IMR-90 (cell line): Measurements from ENCODE around the gene CCDC137. TPM values are rescaled to one million over a fixed set of nuclear protein-coding genes. Genes with fewer than 3 reads are reported as not detected.

Experiments used
- ATAC-seq: fragments of 200-7000 bp; cut with Tn5 transposase; 2 replicates; pipeline ENCODE4 v1.9.1; 2020; ENCODE audit warnings: low read depth, mild to moderate bottlenecking, moderate library complexity
- BruUV-seq: library from RNA; stranded (reverse); fragments of 400-500 nt; replicated peaks from 2 replicates; lab custom pipeline; 2021; lab: Mats Ljungman, UMichigan
- CTCF ChIA-PET: fragments of 300-600 bp; formaldehyde crosslinking; extraction: SDS; loops from one replicate; lab custom pipeline; 2021; ENCODE audit warnings: antibody characterized with exemption; lab: Yijun Ruan, JAX
- POLR2A ChIA-PET: fragments of 300-600 bp; sonication (Branson Sonifier 250); formaldehyde crosslinking; loops from one replicate; lab custom pipeline; 2022; ENCODE audit warnings: antibody characterized with exemption; ENCODE audit not compliant: unreplicated experiment; lab: Charles Lee
- DNase-seq: peaks from one replicate; pipeline ENCODE4 v3.0.0; 2013
- H2AFZ ChIP-seq: replicated peaks from 2 replicates; pipeline ENCODE3; 2013; ENCODE audit warnings: low read length, mild to moderate bottlenecking; ENCODE audit not compliant: poor library complexity
- H2AK5ac ChIP-seq: 2 replicates; pipeline ENCODE4 v1.6.1; 2013; ENCODE audit warnings: low read depth, low read length, inconsistent platforms
- H2AK9ac ChIP-seq: replicated peaks from 2 replicates; pipeline ENCODE3; 2013; ENCODE audit warnings: mild to moderate bottlenecking, low read depth, low read length, moderate library complexity; ENCODE audit not compliant: poor library complexity
- H2BK120ac ChIP-seq: 2 replicates; pipeline ENCODE4 v1.6.1; 2013; ENCODE audit warnings: low read depth, low read length, inconsistent platforms
- H2BK15ac ChIP-seq: 3 replicates; pipeline ENCODE4 v1.6.1; 2013; ENCODE audit warnings: low read depth, low read length, inconsistent platforms
- H2BK20ac ChIP-seq: 2 replicates; pipeline ENCODE4 v1.6.1; 2013; ENCODE audit warnings: low read depth, mild to moderate bottlenecking, inconsistent platforms, low read length, moderate library complexity
- H2BK5ac ChIP-seq: 2 replicates; pipeline ENCODE4 v1.6.1; 2013; ENCODE audit warnings: mild to moderate bottlenecking, low read depth, low read length, inconsistent platforms; ENCODE audit not compliant: poor library complexity, severe bottlenecking
- H3K14ac ChIP-seq: replicated peaks from 2 replicates; pipeline ENCODE4 v1.6.1; 2013; ENCODE audit warnings: low read depth, low read length, inconsistent platforms
- H3K18ac ChIP-seq: 2 replicates; pipeline ENCODE4 v1.6.1; 2013; ENCODE audit warnings: low read depth, low read length, control low read depth
- H3K23ac ChIP-seq: 2 replicates; pipeline ENCODE4 v1.6.1; 2013; ENCODE audit warnings: low read depth, low read length, inconsistent platforms
- H3K27ac ChIP-seq: 2 replicates; pipeline ENCODE4 v1.5.1; 2013; ENCODE audit warnings: mild to moderate bottlenecking, control low read depth, low read length; ENCODE audit not compliant: insufficient read depth
- H3K27me3 ChIP-seq: 2 replicates; pipeline ENCODE4 v1.6.1; 2013; ENCODE audit warnings: low read length; ENCODE audit not compliant: control insufficient read depth, insufficient read depth
- H3K36me3 ChIP-seq: 2 replicates; pipeline ENCODE4 v1.6.1; 2013; ENCODE audit warnings: low read length, mixed read lengths; ENCODE audit not compliant: control insufficient read depth, insufficient read depth
- H3K4ac ChIP-seq: 2 replicates; pipeline ENCODE4 v1.6.1; 2013; ENCODE audit warnings: low read depth, low read length, inconsistent platforms
- H3K4me1 ChIP-seq: 2 replicates; pipeline ENCODE4 v1.6.1; 2013; ENCODE audit warnings: low read length, mixed read lengths; ENCODE audit not compliant: control insufficient read depth, insufficient read depth
- H3K4me2 ChIP-seq: 2 replicates; pipeline ENCODE4 v1.6.1; 2013; ENCODE audit warnings: low read depth, mild to moderate bottlenecking, control low read depth, low read length, moderate library complexity
- H3K4me3 ChIP-seq: 2 replicates; pipeline ENCODE4 v1.5.1; 2013; ENCODE audit warnings: low read depth, mild to moderate bottlenecking, control low read depth, low read length, moderate library complexity; ENCODE audit not compliant: insufficient read depth
- H3K56ac ChIP-seq: 2 replicates; pipeline ENCODE4 v1.6.1; 2013; ENCODE audit warnings: low read length, inconsistent platforms; ENCODE audit not compliant: insufficient read depth; ENCODE audit errors: extremely low read depth
- H3K79me1 ChIP-seq, 2 experiments: 2 replicates each; pipeline ENCODE4 v1.6.1; 2013; ENCODE audit warnings: low read length in 2 of 2, inconsistent platforms in 1 of 2, low read depth in 1 of 2
- H3K9ac ChIP-seq: 2 replicates; pipeline ENCODE4 v1.6.1; 2013; ENCODE audit warnings: low read depth, low read length, control low read depth
- H3K9me1 ChIP-seq: 2 replicates; pipeline ENCODE4 v1.6.1; 2013; ENCODE audit warnings: low read length, inconsistent platforms; ENCODE audit not compliant: insufficient read depth
- H3K9me3 ChIP-seq: 2 replicates; pipeline ENCODE4 v1.6.1; 2013; ENCODE audit warnings: low read length; ENCODE audit not compliant: control insufficient read depth, insufficient read depth
- H4K20me1 ChIP-seq: 2 replicates; pipeline ENCODE4 v1.6.1; 2013; ENCODE audit warnings: low read length, inconsistent platforms; ENCODE audit not compliant: insufficient read depth
- H4K5ac ChIP-seq: 2 replicates; pipeline ENCODE4 v1.6.1; 2013; ENCODE audit warnings: mild to moderate bottlenecking, low read depth, low read length, control low read depth
- H4K8ac ChIP-seq, 2 experiments: 2 replicates each; pipeline ENCODE4 v1.6.1; 2013; ENCODE audit warnings: low read depth in 2 of 2, low read length in 2 of 2, control low read depth in 1 of 2, inconsistent platforms in 1 of 2
- H4K91ac ChIP-seq: 2 replicates; pipeline ENCODE4 v1.6.1; 2013; ENCODE audit warnings: low read depth, low read length, inconsistent platforms; ENCODE audit not compliant: insufficient read depth
- BHLHE40 ChIP-seq: fragments of 150-350 bp; IDR thresholded peaks from 2 replicates; pipeline ENCODE4 v1.6.1; 2016; ENCODE audit warnings: mild to moderate bottlenecking, low read depth, low read length
- CEBPB ChIP-seq: IDR thresholded peaks from 2 replicates; pipeline ENCODE4 v1.6.1; 2012; ENCODE audit warnings: low read depth, low read length, improper control_type of control experiment
- CHD1 ChIP-seq: IDR thresholded peaks from 2 replicates; pipeline ENCODE4 v1.6.1; 2012; ENCODE audit warnings: low read depth, low read length, improper control_type of control experiment
- CTCF ChIP-seq: conservative IDR thresholded peaks from 2 replicates; pipeline ENCODE4 v1.5.1; 2012; ENCODE audit warnings: mild to moderate bottlenecking, low read depth, low read length, improper control_type of control experiment
- ELK1 ChIP-seq: fragments of 150-350 bp; IDR thresholded peaks from 2 replicates; pipeline ENCODE4 v1.6.1; 2016; ENCODE audit warnings: low read depth, mild to moderate bottlenecking, low read length, moderate library complexity, borderline replicate concordance
- FOS ChIP-seq: fragments of 150-350 bp; IDR thresholded peaks from 2 replicates; pipeline ENCODE4 v1.6.1; 2016; ENCODE audit warnings: low read depth, low read length
- MAFK ChIP-seq: IDR thresholded peaks from 2 replicates; pipeline ENCODE4 v1.6.1; 2012; ENCODE audit warnings: low read depth, low read length, improper control_type of control experiment
- MAZ ChIP-seq: IDR thresholded peaks from 2 replicates; pipeline ENCODE4 v1.6.1; 2012; ENCODE audit warnings: low read depth, mild to moderate bottlenecking, low read length, improper control_type of control experiment, moderate library complexity, borderline replicate concordance
- MXI1 ChIP-seq: IDR thresholded peaks from 2 replicates; pipeline ENCODE4 v1.6.1; 2012; ENCODE audit warnings: low read depth, mild to moderate bottlenecking, low read length, moderate library complexity, borderline replicate concordance
- NFE2L2 ChIP-seq: fragments of 150-350 bp; IDR thresholded peaks from 2 replicates; pipeline ENCODE4 v1.6.1; 2016; ENCODE audit warnings: low read depth, mild to moderate bottlenecking, low read length
- POLR2A ChIP-seq: IDR thresholded peaks from 2 replicates; pipeline ENCODE4 v1.6.1; 2012; ENCODE audit warnings: mild to moderate bottlenecking, low read depth, low read length
- RAD21 ChIP-seq: IDR thresholded peaks from 2 replicates; pipeline ENCODE4 v1.6.1; 2012; ENCODE audit warnings: low read length, improper control_type of control experiment
- RCOR1 ChIP-seq: IDR thresholded peaks from 2 replicates; pipeline ENCODE4 v1.6.1; 2012; ENCODE audit warnings: mild to moderate bottlenecking, low read length, improper control_type of control experiment; ENCODE audit not compliant: insufficient replicate concordance
- RFX5 ChIP-seq: IDR thresholded peaks from 2 replicates; pipeline ENCODE4 v1.8.0; 2012; ENCODE audit warnings: low read depth, mild to moderate bottlenecking, low read length, moderate library complexity
- SMC3 ChIP-seq: fragments of 150-350 bp; IDR thresholded peaks from 2 replicates; pipeline ENCODE4 v1.6.1; 2016; ENCODE audit warnings: low read depth, mild to moderate bottlenecking, antibody characterized with exemption, low read length, moderate library complexity
- USF2 ChIP-seq: fragments of 150-350 bp; IDR thresholded peaks from 2 replicates; pipeline ENCODE4 v1.6.1; 2017; ENCODE audit warnings: mild to moderate bottlenecking, antibody characterized with exemption, low read length, low read depth
- whole genome bisulfite sequencing, 2 experiments: methylation state at CpG; one replicate each; pipeline versions ENCODE4 v1.1.5 to v1.1.7; 2013; ENCODE audit warnings: missing lambda C conversion rate in 2 of 2; ENCODE audit not compliant: insufficient read length in 1 of 2; ENCODE audit errors: extremely low coverage in 2 of 2; 5-methylcytosine and 5-hydroxymethylcytosine counted together
- dilution Hi-C: fragments of 300-500 bp; cut with HindIII; formaldehyde crosslinking; loops from one replicate; pipeline ENCODE4 v1.14.3; 2018; ENCODE audit warnings: low sequenced_read_pairs; ENCODE audit not compliant: unreplicated experiment
- in situ Hi-C: fragments of 300-500 bp; cut with MboI; formaldehyde crosslinking; loops from 3 replicates; pipeline ENCODE4 v1.14.3; 2019; ENCODE audit warnings: low sequenced_read_pairs, inconsistent platforms, mixed read lengths
- intact Hi-C: fragments of 100-400 bp; cut with micrococcal nuclease; formaldehyde crosslinking; loops from 2 replicates; pipeline ENCODE4 v1.10.0; 2022
- polyA plus RNA-seq, 3 experiments: library from polyadenylated mRNA; depleted of rRNA; stranded (reverse); fragments of >200 nt; gene quantifications; 2 replicates each; pipeline ENCODE4 v1.2.3, GENCODE V29; 2012; ENCODE audit warnings: low replicate concordance in 1 of 3
- total RNA-seq: library from RNA; depleted of rRNA; stranded (reverse); fragments of >200 nt; gene quantifications from 2 replicates; pipeline ENCODE4 v1.2.3, GENCODE V29; 2012

Gene CCDC137
- total and polyA plus RNA-seq, 2 of the 4 experiments (the other 2 are of a cell fraction) = 7.5 to 18.4 TPM

- H3K36me3 ChIP-seq = peaks cover 29% of the 10 kb centered on the region
- no peaks in the 10 kb centered on the region for H3K27me3 ChIP-seq
- peak overlapping the region; percentile 11; the same call in 1 of the 2 replicates for H3K18ac ChIP-seq
- H2BK15ac ChIP-seq = no peak overlapping the region
- peak overlapping the region; percentile 89 for H3K9ac ChIP-seq
- H2AK5ac ChIP-seq = peak overlapping the region; percentile 90
- peaks cover 10% of the 10 kb centered on the region for H3K4me1 ChIP-seq
- peak overlapping the region; percentile 68 for H3K4me3 ChIP-seq
- peak overlapping the region; percentile 24; the same call in 1 of the 2 replicates for H3K56ac ChIP-seq
- peak overlapping the region; percentile 77 to 80 for H4K8ac ChIP-seq
- no peak overlapping the region for H2BK20ac ChIP-seq
- ATAC-seq (peak; percentile 6), DNase-seq (peak; percentile 5)
- H3K4me2 ChIP-seq = peak overlapping the region; percentile 95
- peak overlapping the region; percentile 48 for H3K14ac ChIP-seq
- 0 out of 2 replicates have a peak overlapping the region, but pooled peaks have one; percentile 5 for H2BK120ac ChIP-seq
- BruUV-seq = no TSS peak
- peak overlapping the region; percentile 5 for H4K5ac ChIP-seq
- H3K9me1 ChIP-seq = peaks cover 6% of the 10 kb centered on the region; the same call in 1 of the 2 replicates
- CTCF ChIA-PET = no interaction called here
- H4K20me1 ChIP-seq = peaks cover 43% of the 10 kb centered on the region
- dilution Hi-C loops = no loop called here
- H3K4ac ChIP-seq = peak overlapping the region; percentile 81
- in situ Hi-C loops = no loop called here
- intact Hi-C loops = no loop called here
- H3K27ac ChIP-seq = peak overlapping the region; percentile 68
- H3K79me1 ChIP-seq = peaks cover 23 to 80% of the 10 kb centered on the region in 2 experiments; a peak in 3 of 4 replicates
- no peaks in the 10 kb centered on the region for H3K9me3 ChIP-seq
- POLR2A ChIA-PET = no interaction called here
- no peak for TF ChIP-seq FOS
- no peak for TF ChIP-seq MAZ
- TF ChIP-seq SMC3 = no peak
- TF ChIP-seq CTCF = no peak
- no peak for TF ChIP-seq RFX5
- no peak for TF ChIP-seq USF2
- TF ChIP-seq NFE2L2 = no peak
- TF ChIP-seq MAFK = no peak
- TF ChIP-seq RAD21 = no peak
- no peak for TF ChIP-seq POLR2A
- TF ChIP-seq CHD1 = no peak
- no peak for TF ChIP-seq BHLHE40
- TF ChIP-seq MXI1 = no peak
- no peak for TF ChIP-seq ELK1
- TF ChIP-seq RCOR1 = no peak
- no peak for TF ChIP-seq CEBPB
- peak overlapping the region; percentile 97 for H2AK9ac ChIP-seq
- peak overlapping the region; percentile 45; the same call in 1 of the 2 replicates for H3K23ac ChIP-seq
- WGBS, 2 experiments = 0% methylated on average over 13 of the region's 37 CpGs; no CpG with 5 or more reads in 1 of the 2 experiments
- peak overlapping the region; percentile 87 for H2AFZ ChIP-seq
- H2BK5ac ChIP-seq = peak overlapping the region; percentile 43
- peak overlapping the region; percentile 47 for H4K91ac ChIP-seq
These were observed 16.7 kb downstream of the CCDC137 start for GRCh38 chr17:81683208-81683583.
